ENCODE results near the gene GMCL1. TPM values are rescaled to one million over a fixed set of nuclear protein-coding genes. Genes with fewer than 3 reads are reported as not detected.
"Not testable (repeated sequence)": the region's sequence is repeated elsewhere in the genome, so short reads cannot be mapped to it uniquely, and the experiment has no call there.

The GMCL1 gene
- total RNA-seq, 2 experiments from 2014 or later, result 25.4 to 31.6 TPM

- no peak for DNase-seq
- Mint-ChIP-seq H3K4me3 (no peak overlapping the region), H3K36me3 (ENCODE audit: low read depth) (peaks cover 2% of the 10 kb centered on the region), H3K4me1 (ENCODE audit: low read depth) (peaks cover 8% of the 10 kb centered on the region), H3K9me3 (ENCODE audit: insufficient read depth) (no peaks in the 10 kb centered on the region), H3K27ac (no peak overlapping the region), H3K27me3 (ENCODE audit: low read depth) (no peaks in the 10 kb centered on the region)
- ChIA-PET POLR2A (interaction anchor here (0.5 kb wide), 1 partner anchor 23 kb away, joined by 3 read pairs; no protein-coding TSS in a partner anchor), CTCF (interaction anchor here (0.6 to 1.7 kb wide), 3 partner anchors 41 to 182 kb away, joined by 3 to 7 read pairs (median 3); no protein-coding TSS in a partner anchor)
- ATAC-seq, result no peak
Measured at GRCh38 chr2:69888451-69888850, 59.0 kb downstream of the GMCL1 start.

- POLR2A ChIA-PET, result no interaction called here
- Mint-ChIP-seq H3K27me3 (ENCODE audit: low read depth) (no peaks in the 10 kb centered on the region), H3K9me3 (ENCODE audit: insufficient read depth) (no peaks in the 10 kb centered on the region), H3K4me3 (no peak overlapping the region), H3K36me3 (ENCODE audit: low read depth) (peaks cover 4% of the 10 kb centered on the region), H3K27ac (no peak overlapping the region), H3K4me1 (ENCODE audit: low read depth) (peaks cover 15% of the 10 kb centered on the region)
- ATAC-seq, result no peak
- DNase-seq, result no peak
- CTCF ChIA-PET, result interaction anchor here (0.7 to 1.7 kb wide), 2 partner anchors 182 to 337 kb away, joined by 3 read pairs; no protein-coding TSS in a partner anchor
Measured at GRCh38 chr2:69889302-69889701, 59.8 kb downstream of the GMCL1 start.

DNA sequence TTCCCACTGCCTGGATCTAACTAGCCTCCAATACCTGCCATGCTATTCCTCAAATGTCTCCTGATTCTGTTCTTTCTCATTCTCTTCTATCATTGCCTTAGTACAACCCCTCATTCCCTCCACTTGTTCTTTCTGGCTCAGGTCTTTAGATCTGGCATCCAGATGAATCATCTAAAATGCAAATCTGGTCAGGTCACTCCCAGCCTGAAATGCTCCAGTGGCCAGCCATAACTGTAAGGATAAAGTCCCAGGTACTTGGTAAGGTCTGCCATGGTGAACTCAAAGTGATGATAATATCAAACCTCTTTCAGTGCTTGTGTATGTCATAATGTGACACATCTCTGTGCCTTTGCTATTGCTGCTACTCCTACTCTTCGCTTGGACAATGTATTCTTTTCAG lies 61.4 kb downstream of the GMCL1 start:
- no peak for ATAC-seq
- Mint-ChIP-seq H3K4me3 (no peak overlapping the region), H3K27ac (no peak overlapping the region), H3K36me3 (ENCODE audit: low read depth) (peaks cover 12% of the 10 kb centered on the region), H3K4me1 (ENCODE audit: low read depth) (peaks cover 29% of the 10 kb centered on the region), H3K9me3 (ENCODE audit: insufficient read depth) (no peaks in the 10 kb centered on the region), H3K27me3 (ENCODE audit: low read depth) (no peaks in the 10 kb centered on the region)
- no peak for DNase-seq
- ChIA-PET CTCF (interaction anchor here (0.8 kb wide), 1 partner anchor 166 kb away, joined by 4 read pairs; no protein-coding TSS in a partner anchor), POLR2A (no interaction called here)

DNA sequence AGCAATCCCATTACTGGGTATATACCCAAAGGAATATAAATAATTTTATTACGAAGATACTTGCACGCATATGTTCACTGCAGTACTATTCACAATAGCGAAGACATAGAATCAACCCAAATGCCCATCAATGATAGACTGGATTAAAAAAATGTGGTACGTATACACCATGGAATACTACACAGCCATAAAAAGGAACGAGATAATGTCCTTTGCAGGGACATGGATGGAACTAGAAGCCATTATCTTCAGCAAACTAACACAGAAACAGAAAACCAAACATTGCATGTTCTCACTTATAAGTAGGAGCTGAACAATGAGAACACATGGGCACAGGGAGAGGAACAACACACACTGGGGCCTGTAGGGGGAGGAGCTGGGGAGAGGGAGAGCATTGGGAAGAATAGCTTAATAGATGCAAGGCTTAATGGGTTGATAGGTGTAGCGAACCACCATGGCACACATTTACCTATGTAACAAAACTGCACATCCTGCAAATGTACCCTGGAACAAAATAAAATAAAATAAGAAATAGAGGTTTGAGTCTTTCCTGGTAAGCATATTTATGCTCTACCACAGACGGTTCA lies 63.5 kb downstream of the GMCL1 start:
- H3K27me3 Mint-ChIP-seq (ENCODE audit: low read depth); DNase-seq; H3K9me3 Mint-ChIP-seq (ENCODE audit: insufficient read depth); ATAC-seq: not testable (repeated sequence)
- ChIA-PET POLR2A (interaction anchor here (0.6 to 2.3 kb wide), 7 partner anchors 64 to 1104 kb away, joined by 4 to 8 read pairs (median 4); partner anchors contain the start of gene C2orf42), CTCF (interaction anchor here (0.8 to 3.7 kb wide), 8 partner anchors 9 to 251 kb away, joined by 3 to 20 read pairs (median 4); partner anchors contain the start of gene MXD1)
- Mint-ChIP-seq H3K4me1 (ENCODE audit: low read depth) (peaks cover 38% of the 10 kb centered on the region), H3K36me3 (ENCODE audit: low read depth) (peaks cover 27% of the 10 kb centered on the region), H3K4me3 (peak overlapping the region; percentile 98), H3K27ac (peak overlapping the region; percentile 95)

DNA sequence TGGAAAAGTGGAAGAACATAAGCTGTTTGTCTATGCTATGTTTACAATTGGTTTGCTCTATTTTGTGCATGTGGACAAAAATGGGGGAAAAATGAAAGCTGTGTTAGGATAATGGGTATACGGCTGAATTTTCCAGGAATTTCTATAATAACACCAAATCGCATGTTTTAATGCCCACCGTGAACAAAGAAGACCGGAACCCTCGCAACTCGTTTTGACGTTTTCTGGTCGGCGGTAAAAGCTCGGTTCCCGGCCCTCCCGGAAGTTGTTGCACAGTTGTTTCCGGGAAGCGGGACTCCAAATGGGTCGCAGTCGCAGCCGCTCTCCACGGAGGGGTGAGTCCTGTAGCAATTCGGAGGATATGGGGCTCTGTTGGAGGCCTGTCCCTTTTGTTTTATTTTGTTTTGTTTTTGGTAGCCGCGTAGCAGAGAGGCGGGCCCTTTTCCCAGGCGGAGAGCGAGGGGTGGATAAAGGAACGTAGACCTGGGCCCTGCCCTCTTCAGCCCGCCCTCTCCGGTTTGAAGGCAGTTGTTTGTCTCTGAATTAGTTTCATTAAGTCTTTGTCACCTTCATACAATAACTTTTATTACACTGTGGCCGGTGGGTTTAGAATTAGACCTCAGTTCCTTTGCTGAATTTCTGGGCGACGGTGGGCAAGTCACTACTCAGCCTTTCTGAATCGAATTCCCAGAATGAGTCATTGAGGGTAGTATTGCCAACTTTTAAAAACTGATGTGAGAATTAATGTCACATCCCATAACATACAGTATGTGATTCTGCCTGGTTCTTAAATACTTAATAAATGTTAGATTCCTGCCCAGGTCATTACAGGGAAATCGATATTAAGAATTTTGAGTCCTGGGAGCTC lies 64.5 kb downstream of the GMCL1 start, which contains the start of gene SNRNP27:
SNRNP27 (plus strand) TSS at position 273 of the 868 bp plus-strand sequence; CDS start at position 302, 29 bp downstream.
- DNase-seq (peak; percentile 87), ATAC-seq (peak; percentile 95)
- H3K36me3 Mint-ChIP-seq (ENCODE audit: low read depth), result peaks cover 32% of the 10 kb centered on the region
- H3K27me3 Mint-ChIP-seq (ENCODE audit: low read depth), result no peaks in the 10 kb centered on the region
- H3K4me3 Mint-ChIP-seq, result peak within 1 kb of the TSS; percentile 98
- CTCF ChIA-PET, result interaction anchor here (0.8 to 3.7 kb wide), 11 partner anchors 14 to 250 kb away, joined by 3 to 20 read pairs (median 4); partner anchors contain the start of gene MXD1
- peak within 1 kb of the TSS; percentile 95 for H3K27ac Mint-ChIP-seq
- H3K4me1 Mint-ChIP-seq (ENCODE audit: low read depth), result peaks cover 42% of the 10 kb centered on the region
- no peaks in the 10 kb centered on the region for H3K9me3 Mint-ChIP-seq (ENCODE audit: insufficient read depth)
- POLR2A ChIA-PET, result interaction anchor here (0.6 to 2.3 kb wide), 8 partner anchors 21 to 400 kb away, joined by 3 to 8 read pairs (median 4); partner anchors contain the start of genes C2orf42 and MXD1

GRCh38 chr2:69894737-69895136 lies 65.3 kb downstream of the GMCL1 start:
- DNase-seq; H3K9me3 Mint-ChIP-seq (ENCODE audit: insufficient read depth); ATAC-seq; H3K27me3 Mint-ChIP-seq (ENCODE audit: low read depth): not testable (repeated sequence)
- Mint-ChIP-seq H3K36me3 (ENCODE audit: low read depth) (peaks cover 35% of the 10 kb centered on the region), H3K27ac (peak overlapping the region; percentile 15), H3K4me1 (ENCODE audit: low read depth) (peaks cover 42% of the 10 kb centered on the region), H3K4me3 (peak overlapping the region; percentile 98)
- POLR2A ChIA-PET, result interaction anchor here (1.2 to 2.3 kb wide), 5 partner anchors 20 to 296 kb away, joined by 4 to 8 read pairs (median 5); partner anchors contain the start of genes C2orf42 and MXD1
- CTCF ChIA-PET, result interaction anchor here (1.4 to 3.7 kb wide), 6 partner anchors 13 to 248 kb away, joined by 4 to 20 read pairs (median 4); partner anchors contain the start of gene MXD1

- ATAC-seq, result peak; percentile 62
- ChIA-PET CTCF (interaction anchor here (0.7 to 3.6 kb wide), 11 partner anchors 8 to 400 kb away, joined by 3 to 13 read pairs (median 3); partner anchors contain the start of genes C2orf42 and MXD1), POLR2A (interaction anchor here (0.7 to 2.2 kb wide), 3 partner anchors 12 to 391 kb away, joined by 4 to 8 read pairs (median 7); partner anchors contain the start of genes MXD1 and SNRPG)
- Mint-ChIP-seq H3K27me3 (ENCODE audit: low read depth) (no peaks in the 10 kb centered on the region), H3K9me3 (ENCODE audit: insufficient read depth) (no peaks in the 10 kb centered on the region), H3K4me3 (peak overlapping the region; percentile 68), H3K27ac (peak overlapping the region; percentile 90), H3K36me3 (ENCODE audit: low read depth) (peaks cover 64% of the 10 kb centered on the region), H3K4me1 (ENCODE audit: low read depth) (peaks cover 41% of the 10 kb centered on the region)
- DNase-seq, result peak; percentile 32
Measured at GRCh38 chr2:69902213-69902922, 72.9 kb downstream of the GMCL1 start.

- ChIA-PET POLR2A (no interaction called here), CTCF (interaction anchor here (1.4 to 1.9 kb wide), 2 partner anchors 13 to 182 kb away, joined by 4 to 7 read pairs; partner anchors contain the start of gene SNRNP27)
- DNase-seq, result no peak
- H3K36me3 Mint-ChIP-seq (ENCODE audit: low read depth), result peaks cover 42% of the 10 kb centered on the region
- no peaks in the 10 kb centered on the region for H3K27me3 Mint-ChIP-seq (ENCODE audit: low read depth)
- H3K4me1 Mint-ChIP-seq (ENCODE audit: low read depth), result peaks cover 19% of the 10 kb centered on the region
- ATAC-seq, result no peak
- no peak overlapping the region for H3K4me3 Mint-ChIP-seq
- no peaks in the 10 kb centered on the region for H3K9me3 Mint-ChIP-seq (ENCODE audit: insufficient read depth)
- H3K27ac Mint-ChIP-seq, result no peak overlapping the region
Measured at GRCh38 chr2:69907216-69907615, 77.8 kb downstream of the GMCL1 start.

GRCh38 chr2:69911985-69912563 lies 82.6 kb downstream of the GMCL1 start:
- no peaks in the 10 kb centered on the region for H3K27me3 Mint-ChIP-seq (ENCODE audit: low read depth)
- ATAC-seq, result no peak
- peaks cover 23% of the 10 kb centered on the region for H3K36me3 Mint-ChIP-seq (ENCODE audit: low read depth)
- H3K9me3 Mint-ChIP-seq (ENCODE audit: insufficient read depth), result no peaks in the 10 kb centered on the region
- no peak overlapping the region for H3K27ac Mint-ChIP-seq
- peaks cover 30% of the 10 kb centered on the region for H3K4me1 Mint-ChIP-seq (ENCODE audit: low read depth)
- no peak overlapping the region for H3K4me3 Mint-ChIP-seq
- ChIA-PET CTCF (interaction anchor here (0.7 to 6.5 kb wide), 36 partner anchors 10 to 391 kb away, joined by 3 to 142 read pairs (median 4); partner anchors contain the start of genes C2orf42, FAM136A, PCYOX1 and SNRPG), POLR2A (interaction anchor here (1.5 to 3.4 kb wide), 2 partner anchors 156 to 180 kb away, joined by 4 to 11 read pairs; no protein-coding TSS in a partner anchor)
- DNase-seq, result no peak

DNA sequence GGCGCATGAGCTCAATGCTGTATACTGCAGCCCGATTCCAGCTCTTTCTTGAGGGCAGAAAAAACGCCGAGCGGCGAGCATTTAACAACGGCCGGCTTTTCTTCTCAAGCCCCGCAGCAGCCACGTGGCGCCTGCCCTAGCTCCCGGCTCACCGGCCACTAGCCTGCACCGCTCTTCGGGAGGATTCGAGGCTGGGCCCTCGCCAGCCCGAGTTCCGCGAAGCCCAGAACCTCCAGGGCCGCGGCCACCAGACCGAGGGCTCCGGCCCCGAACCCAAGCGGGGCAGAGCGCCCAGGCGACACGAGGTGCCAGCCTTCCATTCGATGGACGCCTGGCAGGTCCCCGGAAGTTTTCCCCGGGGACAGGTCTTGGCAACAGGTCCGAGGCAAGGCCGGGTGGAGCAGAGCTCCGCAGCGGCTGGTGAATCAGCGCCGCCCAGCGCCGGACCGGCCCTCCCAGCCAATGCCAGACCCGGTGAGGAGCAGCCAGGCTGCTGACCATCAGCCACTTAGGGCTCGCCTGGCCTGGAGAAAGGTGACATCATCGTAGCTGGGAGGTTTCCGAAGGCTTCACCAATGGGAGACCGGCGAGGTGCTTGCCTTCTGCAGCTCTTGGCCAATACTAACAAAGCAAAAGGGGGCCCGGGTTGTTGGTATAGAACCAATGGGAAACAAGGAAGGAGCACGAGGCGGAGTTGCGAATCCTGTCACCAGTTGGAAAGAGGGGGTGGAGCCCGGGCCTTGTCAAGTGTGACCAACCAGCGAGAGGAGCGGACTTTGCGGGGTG lies 84.9 kb downstream of the GMCL1 start:
- peaks cover 23% of the 10 kb centered on the region for H3K36me3 Mint-ChIP-seq (ENCODE audit: low read depth)
- H3K4me3 Mint-ChIP-seq, result peak overlapping the region; percentile 84
- no peaks in the 10 kb centered on the region for H3K27me3 Mint-ChIP-seq (ENCODE audit: low read depth)
- peak overlapping the region; percentile 87 for H3K27ac Mint-ChIP-seq
- CTCF ChIA-PET, result interaction anchor here (0.7 to 6.5 kb wide), 41 partner anchors 8 to 389 kb away, joined by 3 to 142 read pairs (median 4); partner anchors contain the start of genes C2orf42, FAM136A, PCBP1 and PCYOX1
- H3K4me1 Mint-ChIP-seq (ENCODE audit: low read depth), result peaks cover 42% of the 10 kb centered on the region
- ATAC-seq (peak; percentile 93), DNase-seq (peak; percentile 100)
- H3K9me3 Mint-ChIP-seq (ENCODE audit: insufficient read depth), result no peaks in the 10 kb centered on the region
- POLR2A ChIA-PET, result interaction anchor here (0.6 to 4.2 kb wide), 33 partner anchors 10 to 387 kb away, joined by 3 to 44 read pairs (median 5); partner anchors contain the start of genes C2orf42, FAM136A, PCBP1 and PCYOX1

All from activated CD8-positive, alpha-beta T cell treated with anti-CD3 and anti-CD28 coated beads, Interleukin-2, amount 10 ng/mL, durations not matched to agents 7 days and 5 days (primary cell).